ENCODE measurements around the gene GNG4. TPM values are rescaled to one million over a fixed set of nuclear protein-coding genes. Genes with fewer than 3 reads are reported as not detected.
A peak's percentile ranks its signal among the peaks of the same experiment; 100 is the strongest.

Gene GNG4
- total and polyA plus RNA-seq, 9 of the 15 experiments (the other 6 are each of a cell fraction or from before 2014, with no cell fraction given), result 0.06 to 0.58 (median 0.08) TPM; not detected in 4

DNA sequence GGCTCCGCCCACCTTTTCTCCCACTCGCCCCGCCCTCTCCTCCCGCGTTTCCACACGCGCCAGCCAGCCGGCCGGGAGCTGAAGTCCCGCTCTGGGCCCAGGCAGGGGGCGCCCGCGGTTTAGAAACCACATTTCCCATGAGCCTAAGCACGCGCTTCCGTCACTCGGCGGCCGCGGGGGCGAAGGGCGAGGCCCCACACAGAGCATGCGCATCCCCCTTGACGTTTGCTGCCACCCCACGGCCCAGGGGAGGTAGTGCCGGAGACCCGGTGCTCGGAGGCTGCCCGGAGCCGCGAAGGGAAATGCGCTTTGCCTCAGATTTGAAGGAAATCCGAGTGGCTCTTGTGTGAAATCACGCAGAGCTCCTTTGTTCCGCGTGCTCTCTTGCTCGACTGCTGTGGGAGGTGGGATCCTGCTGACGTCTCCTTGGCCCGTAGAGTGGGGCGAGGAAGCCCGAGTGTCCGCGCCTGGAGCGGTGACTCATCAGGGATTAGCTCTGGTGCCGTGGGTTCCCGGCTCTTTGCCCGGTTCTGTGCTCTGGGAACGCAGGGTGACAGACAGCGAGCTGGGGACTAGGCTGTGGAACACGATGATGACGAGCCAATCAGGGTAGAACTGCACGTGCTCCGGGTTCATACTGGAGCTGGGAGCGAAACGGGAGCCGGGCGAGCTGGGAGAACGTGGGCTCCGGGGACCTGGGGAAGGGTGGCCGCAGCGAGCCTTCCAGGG lies 144.9 kb downstream of the GNG4 start (continued):
- TF ChIP-seq, protein P1, sequence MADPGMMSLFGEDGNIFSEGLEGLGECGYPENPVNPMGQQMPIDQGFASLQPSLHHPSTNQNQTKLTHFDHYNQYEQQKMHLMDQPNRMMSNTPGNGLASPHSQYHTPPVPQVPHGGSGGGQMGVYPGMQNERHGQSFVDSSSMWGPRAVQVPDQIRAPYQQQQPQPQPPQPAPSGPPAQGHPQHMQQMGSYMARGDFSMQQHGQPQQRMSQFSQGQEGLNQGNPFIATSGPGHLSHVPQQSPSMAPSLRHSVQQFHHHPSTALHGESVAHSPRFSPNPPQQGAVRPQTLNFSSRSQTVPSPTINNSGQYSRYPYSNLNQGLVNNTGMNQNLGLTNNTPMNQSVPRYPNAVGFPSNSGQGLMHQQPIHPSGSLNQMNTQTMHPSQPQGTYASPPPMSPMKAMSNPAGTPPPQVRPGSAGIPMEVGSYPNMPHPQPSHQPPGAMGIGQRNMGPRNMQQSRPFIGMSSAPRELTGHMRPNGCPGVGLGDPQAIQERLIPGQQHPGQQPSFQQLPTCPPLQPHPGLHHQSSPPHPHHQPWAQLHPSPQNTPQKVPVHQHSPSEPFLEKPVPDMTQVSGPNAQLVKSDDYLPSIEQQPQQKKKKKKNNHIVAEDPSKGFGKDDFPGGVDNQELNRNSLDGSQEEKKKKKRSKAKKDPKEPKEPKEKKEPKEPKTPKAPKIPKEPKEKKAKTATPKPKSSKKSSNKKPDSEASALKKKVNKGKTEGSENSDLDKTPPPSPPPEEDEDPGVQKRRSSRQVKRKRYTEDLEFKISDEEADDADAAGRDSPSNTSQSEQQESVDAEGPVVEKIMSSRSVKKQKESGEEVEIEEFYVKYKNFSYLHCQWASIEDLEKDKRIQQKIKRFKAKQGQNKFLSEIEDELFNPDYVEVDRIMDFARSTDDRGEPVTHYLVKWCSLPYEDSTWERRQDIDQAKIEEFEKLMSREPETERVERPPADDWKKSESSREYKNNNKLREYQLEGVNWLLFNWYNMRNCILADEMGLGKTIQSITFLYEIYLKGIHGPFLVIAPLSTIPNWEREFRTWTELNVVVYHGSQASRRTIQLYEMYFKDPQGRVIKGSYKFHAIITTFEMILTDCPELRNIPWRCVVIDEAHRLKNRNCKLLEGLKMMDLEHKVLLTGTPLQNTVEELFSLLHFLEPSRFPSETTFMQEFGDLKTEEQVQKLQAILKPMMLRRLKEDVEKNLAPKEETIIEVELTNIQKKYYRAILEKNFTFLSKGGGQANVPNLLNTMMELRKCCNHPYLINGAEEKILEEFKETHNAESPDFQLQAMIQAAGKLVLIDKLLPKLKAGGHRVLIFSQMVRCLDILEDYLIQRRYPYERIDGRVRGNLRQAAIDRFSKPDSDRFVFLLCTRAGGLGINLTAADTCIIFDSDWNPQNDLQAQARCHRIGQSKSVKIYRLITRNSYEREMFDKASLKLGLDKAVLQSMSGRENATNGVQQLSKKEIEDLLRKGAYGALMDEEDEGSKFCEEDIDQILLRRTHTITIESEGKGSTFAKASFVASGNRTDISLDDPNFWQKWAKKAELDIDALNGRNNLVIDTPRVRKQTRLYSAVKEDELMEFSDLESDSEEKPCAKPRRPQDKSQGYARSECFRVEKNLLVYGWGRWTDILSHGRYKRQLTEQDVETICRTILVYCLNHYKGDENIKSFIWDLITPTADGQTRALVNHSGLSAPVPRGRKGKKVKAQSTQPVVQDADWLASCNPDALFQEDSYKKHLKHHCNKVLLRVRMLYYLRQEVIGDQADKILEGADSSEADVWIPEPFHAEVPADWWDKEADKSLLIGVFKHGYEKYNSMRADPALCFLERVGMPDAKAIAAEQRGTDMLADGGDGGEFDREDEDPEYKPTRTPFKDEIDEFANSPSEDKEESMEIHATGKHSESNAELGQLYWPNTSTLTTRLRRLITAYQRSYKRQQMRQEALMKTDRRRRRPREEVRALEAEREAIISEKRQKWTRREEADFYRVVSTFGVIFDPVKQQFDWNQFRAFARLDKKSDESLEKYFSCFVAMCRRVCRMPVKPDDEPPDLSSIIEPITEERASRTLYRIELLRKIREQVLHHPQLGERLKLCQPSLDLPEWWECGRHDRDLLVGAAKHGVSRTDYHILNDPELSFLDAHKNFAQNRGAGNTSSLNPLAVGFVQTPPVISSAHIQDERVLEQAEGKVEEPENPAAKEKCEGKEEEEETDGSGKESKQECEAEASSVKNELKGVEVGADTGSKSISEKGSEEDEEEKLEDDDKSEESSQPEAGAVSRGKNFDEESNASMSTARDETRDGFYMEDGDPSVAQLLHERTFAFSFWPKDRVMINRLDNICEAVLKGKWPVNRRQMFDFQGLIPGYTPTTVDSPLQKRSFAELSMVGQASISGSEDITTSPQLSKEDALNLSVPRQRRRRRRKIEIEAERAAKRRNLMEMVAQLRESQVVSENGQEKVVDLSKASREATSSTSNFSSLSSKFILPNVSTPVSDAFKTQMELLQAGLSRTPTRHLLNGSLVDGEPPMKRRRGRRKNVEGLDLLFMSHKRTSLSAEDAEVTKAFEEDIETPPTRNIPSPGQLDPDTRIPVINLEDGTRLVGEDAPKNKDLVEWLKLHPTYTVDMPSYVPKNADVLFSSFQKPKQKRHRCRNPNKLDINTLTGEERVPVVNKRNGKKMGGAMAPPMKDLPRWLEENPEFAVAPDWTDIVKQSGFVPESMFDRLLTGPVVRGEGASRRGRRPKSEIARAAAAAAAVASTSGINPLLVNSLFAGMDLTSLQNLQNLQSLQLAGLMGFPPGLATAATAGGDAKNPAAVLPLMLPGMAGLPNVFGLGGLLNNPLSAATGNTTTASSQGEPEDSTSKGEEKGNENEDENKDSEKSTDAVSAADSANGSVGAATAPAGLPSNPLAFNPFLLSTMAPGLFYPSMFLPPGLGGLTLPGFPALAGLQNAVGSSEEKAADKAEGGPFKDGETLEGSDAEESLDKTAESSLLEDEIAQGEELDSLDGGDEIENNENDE (IDR thresholded peaks at IDR 0.05; ENCODE audit: low read depth, low read length), result no peak
- TF ChIP-seq JUN (IDR thresholded peaks at IDR 0.05; ENCODE audit: borderline replicate concordance, low read depth, low read length), result peak; percentile 89
- TF ChIP-seq JUN (CRISPR knock-in tag; IDR thresholded peaks at IDR 0.05; ENCODE audit: borderline replicate concordance), result peak; percentile 94; the same call in 1 of the 2 replicates
- no peak for TF ChIP-seq ZNF764 (CRISPR knock-in tag; IDR thresholded peaks at IDR 0.05; ENCODE audit: low read depth)
- peak; percentile 34 for TF ChIP-seq KAT2B (IDR thresholded peaks at IDR 0.05; ENCODE audit: low read depth, low read length)
- no peak for TF ChIP-seq ZNF445 (CRISPR knock-in tag; IDR thresholded peaks at IDR 0.05; ENCODE audit: low read depth)
- TF ChIP-seq THRAP3 (IDR thresholded peaks at IDR 0.05; ENCODE audit: borderline replicate concordance), result no peak
- no peak for TF ChIP-seq SIRT6 (IDR thresholded peaks at IDR 0.05; ENCODE audit: low read depth, low read length)
- TF ChIP-seq PML (IDR thresholded peaks at IDR 0.05; ENCODE audit: low read length), result peak; percentile 83; the same call in 1 of the 2 replicates
- no peak for TF ChIP-seq ZNF668 (CRISPR knock-in tag; IDR thresholded peaks at IDR 0.05)
- peak; percentile 99 for TF ChIP-seq LCOR (CRISPR knock-in tag; IDR thresholded peaks at IDR 0.05)
- peak; percentile 65; the same call in 1 of the 2 replicates for TF ChIP-seq ZNF347 (CRISPR knock-in tag; IDR thresholded peaks at IDR 0.05; ENCODE audit: low read depth)
- TF ChIP-seq FOXJ3 (CRISPR knock-in tag; IDR thresholded peaks at IDR 0.05), result no peak
- TF ChIP-seq NR4A1 (CRISPR knock-in tag; IDR thresholded peaks at IDR 0.05), result peak; percentile 74; the same call in 1 of the 2 replicates
- TF ChIP-seq NR4A1 (tag; IDR thresholded peaks at IDR 0.05), result no peak
- no peak for TF ChIP-seq GABPB2 (CRISPR knock-in tag; conservative IDR thresholded peaks at IDR 0.05)
- TF ChIP-seq, protein P2, sequence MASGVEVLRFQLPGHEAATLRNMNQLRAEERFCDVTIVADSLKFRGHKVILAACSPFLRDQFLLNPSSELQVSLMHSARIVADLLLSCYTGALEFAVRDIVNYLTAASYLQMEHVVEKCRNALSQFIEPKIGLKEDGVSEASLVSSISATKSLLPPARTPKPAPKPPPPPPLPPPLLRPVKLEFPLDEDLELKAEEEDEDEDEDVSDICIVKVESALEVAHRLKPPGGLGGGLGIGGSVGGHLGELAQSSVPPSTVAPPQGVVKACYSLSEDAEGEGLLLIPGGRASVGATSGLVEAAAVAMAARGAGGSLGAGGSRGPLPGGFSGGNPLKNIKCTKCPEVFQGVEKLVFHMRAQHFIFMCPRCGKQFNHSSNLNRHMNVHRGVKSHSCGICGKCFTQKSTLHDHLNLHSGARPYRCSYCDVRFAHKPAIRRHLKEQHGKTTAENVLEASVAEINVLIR (CRISPR knock-in tag; IDR thresholded peaks at IDR 0.05), result peak; percentile 96

All from K562 (cell line).